ENCODE data around the gene SERGEF. TPM values are rescaled to one million over a fixed set of nuclear protein-coding genes. Genes with fewer than 3 reads are reported as not detected.

The SERGEF gene
- polyA plus RNA-seq, 1 of the 3 experiments (the other 2 are of a cell fraction) = 23.1 TPM

- DNase-seq = no peak
- Histone ChIP-seq H3K9me3 (no peaks in the 10 kb centered on the region), H3K4me1 (ENCODE audit: control insufficient read depth in 1 of 2, insufficient read depth in 2 of 2, low read depth in 1 of 2, low read length in 1 of 2) (peaks cover 0 to 24% of the 10 kb centered on the region in 2 experiments; a peak in 2 of 4 replicates), H3K79me2 (ENCODE audit: insufficient read depth) (no peaks in the 10 kb centered on the region), H3K27me3 (ENCODE audit: insufficient read depth) (no peaks in the 10 kb centered on the region), H2AFZ (ENCODE audit: low read depth) (no peak overlapping the region), H3F3A (replicated peaks; ENCODE audit: insufficient read depth) (no peaks in the 10 kb centered on the region), H4K20me1 (ENCODE audit: insufficient read depth) (no peaks in the 10 kb centered on the region), H3K4me2 (no peak overlapping the region), H3K36me3 (replicated peaks in 1 of 2; ENCODE audit: control insufficient read depth in 1 of 2, insufficient read depth in 2 of 2, low read length in 1 of 2) (no peaks in the 10 kb centered on the region), H3K9ac (no peak overlapping the region), H3K9me2 (no peaks in the 10 kb centered on the region), H3K4me3 (ENCODE audit: low read depth in 2 of 2, low read length in 1 of 2) (no peak overlapping the region), H3K27ac (ENCODE audit: low read depth in 2 of 2, low read length in 1 of 2) (no peak overlapping the region)
- 97% methylated on average over 7 of the region's 8 CpGs for WGBS (ENCODE audit: low lambda C conversion rate)
- ChIA-PET CTCF (interaction anchor here (0.9 to 3.2 kb wide), 11 partner anchors 8 to 213 kb away, joined by 3 to 13 read pairs (median 5); partner anchors contain the start of gene KCNC1), POLR2A (no interaction called here)
- TF ChIP-seq TCF12 (IDR thresholded peaks at IDR 0.05) = no peak
- TF ChIP-seq PBX3 (IDR thresholded peaks at IDR 0.05) = no peak
- TF ChIP-seq MXI1 (IDR thresholded peaks at IDR 0.05; ENCODE audit: low read depth, low read length) = 0 out of 2 replicates have a peak, but pooled peaks have one; percentile 36
Observed at GRCh38 chr11:17766073-17766359, 246.8 kb downstream of the SERGEF start.

GRCh38 chr11:17765356-17766072 is 247.3 kb downstream of the SERGEF start:
- 70% methylated on average over 9 of the region's 13 CpGs for WGBS (ENCODE audit: low lambda C conversion rate)
- no peak overlapping the region for H3K4me2 ChIP-seq

More at GRCh38 chr11:17765356-17766072, 247.3 kb downstream of the SERGEF start:
- peaks cover 0 to 24% of the 10 kb centered on the region in 2 experiments; a peak in 2 of 4 replicates for H3K4me1 ChIP-seq (ENCODE audit: control insufficient read depth in 1 of 2, insufficient read depth in 2 of 2, low read depth in 1 of 2, low read length in 1 of 2)
- TF ChIP-seq CTCF (IDR thresholded peaks at IDR 0.05) (no peak), RFX5 (IDR thresholded peaks at IDR 0.05; ENCODE audit: low read length) (peak; percentile 44; the same call in 1 of the 2 replicates)
- CTCF ChIA-PET = interaction anchor here (0.7 to 3.2 kb wide), 13 partner anchors 8 to 221 kb away, joined by 3 to 13 read pairs (median 5); partner anchors contain the start of gene KCNC1
- H3F3A ChIP-seq (replicated peaks; ENCODE audit: insufficient read depth) = no peaks in the 10 kb centered on the region
- no peaks in the 10 kb centered on the region for H4K20me1 ChIP-seq (ENCODE audit: insufficient read depth)
- no peak overlapping the region for H2AFZ ChIP-seq (ENCODE audit: low read depth)
- no peaks in the 10 kb centered on the region for H3K9me2 ChIP-seq
- no peak overlapping the region for H3K4me3 ChIP-seq (ENCODE audit: low read depth in 2 of 2, low read length in 1 of 2)
- H3K27me3 ChIP-seq (ENCODE audit: insufficient read depth) = no peaks in the 10 kb centered on the region
- H3K9me3 ChIP-seq = no peaks in the 10 kb centered on the region
- no peak overlapping the region for H3K9ac ChIP-seq
- no peaks in the 10 kb centered on the region for H3K79me2 ChIP-seq (ENCODE audit: insufficient read depth)
- peak; percentile 62 for DNase-seq
- H3K27ac ChIP-seq (ENCODE audit: low read depth in 2 of 2, low read length in 1 of 2) = no peak overlapping the region
- POLR2A ChIA-PET = no interaction called here
- no peaks in the 10 kb centered on the region for H3K36me3 ChIP-seq (replicated peaks in 1 of 2; ENCODE audit: control insufficient read depth in 1 of 2, insufficient read depth in 2 of 2, low read length in 1 of 2)

Measured in SK-N-SH (cell line).